ENCODE data around the gene POLR2I. TPM values are rescaled to one million over a fixed set of nuclear protein-coding genes. Genes with fewer than 3 reads are reported as not detected.

Gene POLR2I
- total RNA-seq, 1 experiment from 2014 or later, result 174 TPM

- ATAC-seq, result peak; percentile 0; the same call in 1 of the 2 replicates
- Histone ChIP-seq H3K27me3 (ENCODE audit: control insufficient read depth, insufficient read depth, low read length) (no peaks in the 10 kb centered on the region), H3K27ac (ENCODE audit: low read length) (peak overlapping the region; percentile 92), H3K36me3 (ENCODE audit: control insufficient read depth, insufficient read depth, low read length) (peaks cover 3% of the 10 kb centered on the region; the same call in 1 of the 2 replicates), H3K9me3 (ENCODE audit: control insufficient read depth, insufficient read depth, low read depth, low read length) (no peaks in the 10 kb centered on the region), H3K4me1 (ENCODE audit: control insufficient read depth, insufficient read depth, low read length) (peaks cover 14% of the 10 kb centered on the region), H3K4me3 (ENCODE audit: low read depth in 2 of 2, low read length in 2 of 2) (peak overlapping the region; percentile 85 to 96)
- in situ Hi-C loops (cut with HindIII; ENCODE audit: low pct_unique_long_range_greater_than_20kb, low sequenced_read_pairs), result no loop called here
- TSS peak; percentile 89 for BruUV-seq (replicated peaks)
- ChIA-PET POLR2A (no interaction called here), CTCF (no interaction called here)
- DNase-seq (ENCODE audit: low read depth, low spot score), result no peak
- TF ChIP-seq REST (IDR thresholded peaks at IDR 0.05; ENCODE audit: insufficient read depth in 1 of 2, low read depth in 2 of 2, low read length in 1 of 2) (no peak), CTCF (IDR thresholded peaks at IDR 0.05) (no peak), SIN3A (IDR thresholded peaks at IDR 0.05; ENCODE audit: borderline replicate concordance, insufficient read depth, low read depth, low read length) (no peak), TCF7L2 (IDR thresholded peaks at IDR 0.05; ENCODE audit: low read depth, low read length) (no peak), POLR2AphosphoS5 (IDR thresholded peaks at IDR 0.05; ENCODE audit: low read depth, low read length) (no peak)
- intact Hi-C loops (cut with micrococcal nuclease; ENCODE audit: unreplicated experiment), result no loop called here
Observed at GRCh38 chr19:36113894-36114720, 568 bp downstream of the POLR2I start.

- BruUV-seq (replicated peaks), result no TSS peak
- POLR2A ChIA-PET, result no interaction called here
- H3K27ac ChIP-seq (ENCODE audit: low read length), result peak overlapping the region; percentile 92
- H3K9me3 ChIP-seq (ENCODE audit: control insufficient read depth, insufficient read depth, low read depth, low read length), result no peaks in the 10 kb centered on the region
- intact Hi-C loops (cut with micrococcal nuclease; ENCODE audit: unreplicated experiment), result no loop called here
- TF ChIP-seq REST (IDR thresholded peaks at IDR 0.05; ENCODE audit: insufficient read depth in 1 of 2, low read depth in 2 of 2, low read length in 1 of 2), result no peak
- TF ChIP-seq CTCF (IDR thresholded peaks at IDR 0.05), result no peak
- TF ChIP-seq TCF7L2 (IDR thresholded peaks at IDR 0.05; ENCODE audit: low read depth, low read length), result no peak
- TF ChIP-seq SIN3A (IDR thresholded peaks at IDR 0.05; ENCODE audit: borderline replicate concordance, insufficient read depth, low read depth, low read length), result no peak
- no peak for TF ChIP-seq POLR2AphosphoS5 (IDR thresholded peaks at IDR 0.05; ENCODE audit: low read depth, low read length)
- H3K4me3 ChIP-seq (ENCODE audit: low read depth in 2 of 2, low read length in 2 of 2), result peak overlapping the region; percentile 85 to 96
- H3K36me3 ChIP-seq (ENCODE audit: control insufficient read depth, insufficient read depth, low read length), result peaks cover 3% of the 10 kb centered on the region; the same call in 1 of the 2 replicates
- in situ Hi-C loops (cut with HindIII; ENCODE audit: low pct_unique_long_range_greater_than_20kb, low sequenced_read_pairs), result no loop called here
- ATAC-seq (no peak), DNase-seq (ENCODE audit: low read depth, low spot score) (no peak)
- peaks cover 14% of the 10 kb centered on the region for H3K4me1 ChIP-seq (ENCODE audit: control insufficient read depth, insufficient read depth, low read length)
- no peaks in the 10 kb centered on the region for H3K27me3 ChIP-seq (ENCODE audit: control insufficient read depth, insufficient read depth, low read length)
- CTCF ChIA-PET, result no interaction called here
Observed at GRCh38 chr19:36113425-36113824, 1.2 kb downstream of the POLR2I start.
